HCT116 (cell line): ENCODE data around the gene MAP3K7CL. TPM values are rescaled to one million over a fixed set of nuclear protein-coding genes. Genes with fewer than 3 reads are reported as not detected.

Experiments used
- ATAC-seq: fragments of 200-7000 bp; cut with Tn5 transposase; 2 replicates; pipeline ENCODE4 v1.9.1; 2020; ENCODE audit warnings: mild to moderate bottlenecking, moderate library complexity
- BruUV-seq: library from RNA; stranded (reverse); fragments of 400-500 nt; replicated peaks from 2 replicates; lab custom pipeline; 2021; lab: Mats Ljungman, UMichigan
- CTCF ChIA-PET: fragments of 300-600 bp; sonication (Branson Sonifier 250); formaldehyde crosslinking; loops from one replicate; lab custom pipeline; 2021; ENCODE audit warnings: antibody characterized with exemption; lab: Charles Lee
- POLR2A ChIA-PET: fragments of 300-600, 350-600 bp; sonication (Branson Sonifier 250); formaldehyde crosslinking; loops from one replicate; lab custom pipeline; 2021; ENCODE audit warnings: antibody characterized with exemption; lab: Charles Lee
- RAD21 ChIA-PET, 2 experiments: fragments of 300-600 bp; sonication (Branson Sonifier 250); formaldehyde crosslinking; loops; one replicate each; lab custom pipeline; 2023; ENCODE audit warnings: low total read pairs in 2 of 2; ENCODE audit not compliant: uncharacterized antibody in 2 of 2, unreplicated experiment in 2 of 2, low non-redundant PET in 1 of 2; lab: Charles Lee
- DNase-seq: peaks from one replicate; pipeline ENCODE4 v3.0.0-alpha.2; 2010; ENCODE audit warnings: low read depth, low spot score
- H2AFZ ChIP-seq: fragments of 200-600 bp; shearing (Covaris generic), sonication (generic); 2 replicates; pipeline ENCODE4 v1.6.1; 2017; ENCODE audit warnings: low read depth, mixed run types, mixed read lengths, antibody characterized with exemption, low read length; ENCODE audit not compliant: poor library complexity, severe bottlenecking
- H3K27ac ChIP-seq: 2 replicates; pipeline ENCODE4 v1.5.1; 2012; ENCODE audit warnings: low read depth, low read length
- H3K27me3 ChIP-seq: fragments of 200-600 bp; sonication (generic); 2 replicates; pipeline ENCODE4 v1.6.1; 2016; ENCODE audit warnings: mixed run types, low read length, mixed read lengths; ENCODE audit not compliant: insufficient read depth
- H3K36me3 ChIP-seq, 2 experiments: fragments of 200-500 bp in 1 of 2; fragments of 200-600 bp in 1 of 2; sonication (Bioruptor generic) in 1 of 2; sonication (generic) in 1 of 2; 2 replicates each; pipeline versions ENCODE4 v1.5.1 to v1.6.1; 2014 to 2016; ENCODE audit warnings: low read length in 2 of 2, inconsistent platforms in 1 of 2, mixed read lengths in 1 of 2, mixed run types in 1 of 2; ENCODE audit not compliant: insufficient read depth in 2 of 2, control insufficient read depth in 1 of 2
- H3K4me1 ChIP-seq, 2 experiments: fragments of 200-600 bp in 1 of 2; sonication (generic) in 1 of 2; 2 replicates each; pipeline versions ENCODE4 v1.5.1 to v1.6.1; 2012 to 2017; ENCODE audit warnings: low read length in 2 of 2, inconsistent platforms in 1 of 2, mild to moderate bottlenecking in 1 of 2, mixed read lengths in 1 of 2, mixed run types in 1 of 2, moderate library complexity in 1 of 2; ENCODE audit not compliant: insufficient read depth in 2 of 2, control insufficient read depth in 1 of 2
- H3K4me2 ChIP-seq: fragments of 200-600 bp; sonication (generic); 2 replicates; pipeline ENCODE4 v1.6.1; 2017; ENCODE audit warnings: mixed run types, low read length, mixed read lengths
- H3K4me3 ChIP-seq, 2 experiments: fragments of 200-600 bp in 1 of 2; sonication (generic) in 1 of 2; replicated peaks in 1 of 2; 2 replicates each; pipeline ENCODE4 v1.5.1; 2011 to 2016; ENCODE audit warnings: low read length in 2 of 2, control low read depth in 1 of 2, low read depth in 1 of 2, mild to moderate bottlenecking in 1 of 2, mixed read lengths in 1 of 2, mixed run types in 1 of 2
- H3K79me2 ChIP-seq: fragments of 200-600 bp; sonication (generic); 2 replicates; pipeline ENCODE4 v1.6.1; 2017; ENCODE audit warnings: mild to moderate bottlenecking, mixed run types, low read length, moderate library complexity, mixed read lengths; ENCODE audit not compliant: insufficient read depth
- H3K9ac ChIP-seq: fragments of 200-600 bp; sonication (generic); 2 replicates; pipeline ENCODE4 v1.6.1; 2016; ENCODE audit warnings: low read length, mixed read lengths
- H3K9me2 ChIP-seq: fragments of 200-600 bp; sonication (generic), shearing (Covaris generic); 2 replicates; pipeline ENCODE4 v1.6.1; 2017; ENCODE audit warnings: mixed run types, mild to moderate bottlenecking, moderate library complexity; ENCODE audit not compliant: insufficient read depth
- H3K9me3 ChIP-seq, 2 experiments: fragments of 200-500 bp in 1 of 2; fragments of 200-600 bp in 1 of 2; sonication (Bioruptor generic) in 1 of 2; sonication (generic) in 1 of 2; 2 replicates each; pipeline ENCODE4 v1.6.1; 2014 to 2017; ENCODE audit warnings: low read length in 2 of 2, mixed read lengths in 2 of 2, inconsistent platforms in 1 of 2, low read depth in 1 of 2, mild to moderate bottlenecking in 1 of 2, mixed run types in 1 of 2, moderate library complexity in 1 of 2; ENCODE audit not compliant: control insufficient read depth in 1 of 2, insufficient read depth in 1 of 2
- H4K20me1 ChIP-seq: fragments of 200-600 bp; sonication (generic), shearing (Covaris generic); 2 replicates; pipeline ENCODE4 v1.6.1; 2017; ENCODE audit warnings: mixed run types, mild to moderate bottlenecking, moderate library complexity; ENCODE audit not compliant: insufficient read depth
- EGR1 ChIP-seq: IDR thresholded peaks from 2 replicates; pipeline ENCODE4 v1.6.1; 2012; ENCODE audit warnings: low read depth
- EZH2phosphoT487 ChIP-seq: fragments of 200-600 bp; IDR thresholded peaks from 2 replicates; pipeline ENCODE4 v1.6.1; 2018; ENCODE audit warnings: antibody characterized with exemption, borderline replicate concordance
- FOSL1 ChIP-seq: IDR thresholded peaks from 2 replicates; pipeline ENCODE4 v1.6.1; 2012; ENCODE audit warnings: low read depth
- ZFX ChIP-seq: fragments of 450-650 bp; IDR thresholded peaks from 2 replicates; pipeline ENCODE4 v1.6.1; 2017
- intact Hi-C: fragments of 100-400 bp; cut with micrococcal nuclease; formaldehyde crosslinking; loops from 2 replicates; pipeline ENCODE4 v1.10.0; 2022
- total RNA-seq: library from RNA; stranded (reverse); gene quantifications from one replicate; pipeline ENCODE4 v1.2.1, GENCODE V29; 2021; ENCODE audit not compliant: unreplicated experiment
- TF ChIP-seq, protein P1 (sequence below): IDR thresholded peaks from 2 replicates; pipeline ENCODE4 v1.6.1; 2011; ENCODE audit warnings: mild to moderate bottlenecking, low read length, moderate library complexity; ENCODE audit not compliant: insufficient replicate concordance; ENCODE audit errors: extremely low read depth
- TF ChIP-seq, protein P2 (sequence below), 3 experiments: fragments of 200-600 bp in 1 of 3; sonication (generic) in 1 of 3; IDR thresholded peaks in 2 of 3; conservative IDR thresholded peaks in 1 of 3; 2 replicates each; pipeline ENCODE4 v1.5.1; 2012 to 2017; ENCODE audit warnings: low read depth in 2 of 3, low read length in 2 of 3, antibody characterized with exemption in 1 of 3, borderline replicate concordance in 1 of 3, control low read depth in 1 of 3, mild to moderate bottlenecking in 1 of 3, mixed read lengths in 1 of 3, mixed run types in 1 of 3, moderate library complexity in 1 of 3; ENCODE audit not compliant: insufficient read depth in 1 of 3

The MAP3K7CL gene
- total RNA-seq, 1 experiment from 2014 or later, result 0.57 TPM

DNA sequence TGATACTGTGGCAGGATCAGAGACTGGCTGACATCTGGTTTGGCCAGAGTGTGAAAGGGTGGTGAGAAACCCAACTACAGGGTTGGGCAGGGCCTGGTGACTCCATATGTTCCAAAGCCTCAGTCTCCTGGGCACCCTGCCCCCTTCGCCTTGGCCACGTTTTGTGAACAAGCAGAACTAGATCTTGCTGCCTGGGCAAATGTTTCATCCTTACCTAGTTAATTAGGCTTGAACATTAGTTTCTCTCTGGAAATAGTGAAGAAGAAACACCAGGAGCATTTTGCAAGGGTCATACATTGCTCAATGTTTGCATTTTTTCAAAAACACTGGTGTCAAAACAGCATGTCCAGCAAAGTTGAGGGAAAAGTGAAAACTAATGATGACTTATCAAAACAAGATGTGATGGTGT is 60.5 kb downstream of the MAP3K7CL start:
- H3K4me1 ChIP-seq, result peaks cover 12 to 49% of the 10 kb centered on the region in 2 experiments

More for the DNA sequence above, 60.5 kb downstream of the MAP3K7CL start:
- no peaks in the 10 kb centered on the region for H3K79me2 ChIP-seq
- intact Hi-C loops, result no loop called here
- H3K27ac ChIP-seq, result no peak overlapping the region
- no peaks in the 10 kb centered on the region for H3K9me3 ChIP-seq
- no peaks in the 10 kb centered on the region for H3K9me2 ChIP-seq
- H3K4me3 ChIP-seq, result no peak overlapping the region
- no peak for ATAC-seq
- CTCF ChIA-PET, result no interaction called here
- H3K4me2 ChIP-seq, result no peak overlapping the region
- no peak for TF ChIP-seq EZH2phosphoT487
- TF ChIP-seq, protein P1, sequence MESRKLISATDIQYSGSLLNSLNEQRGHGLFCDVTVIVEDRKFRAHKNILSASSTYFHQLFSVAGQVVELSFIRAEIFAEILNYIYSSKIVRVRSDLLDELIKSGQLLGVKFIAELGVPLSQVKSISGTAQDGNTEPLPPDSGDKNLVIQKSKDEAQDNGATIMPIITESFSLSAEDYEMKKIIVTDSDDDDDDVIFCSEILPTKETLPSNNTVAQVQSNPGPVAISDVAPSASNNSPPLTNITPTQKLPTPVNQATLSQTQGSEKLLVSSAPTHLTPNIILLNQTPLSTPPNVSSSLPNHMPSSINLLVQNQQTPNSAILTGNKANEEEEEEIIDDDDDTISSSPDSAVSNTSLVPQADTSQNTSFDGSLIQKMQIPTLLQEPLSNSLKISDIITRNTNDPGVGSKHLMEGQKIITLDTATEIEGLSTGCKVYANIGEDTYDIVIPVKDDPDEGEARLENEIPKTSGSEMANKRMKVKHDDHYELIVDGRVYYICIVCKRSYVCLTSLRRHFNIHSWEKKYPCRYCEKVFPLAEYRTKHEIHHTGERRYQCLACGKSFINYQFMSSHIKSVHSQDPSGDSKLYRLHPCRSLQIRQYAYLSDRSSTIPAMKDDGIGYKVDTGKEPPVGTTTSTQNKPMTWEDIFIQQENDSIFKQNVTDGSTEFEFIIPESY, result no peak
- no peak for TF ChIP-seq FOSL1
- TF ChIP-seq ZFX, result no peak
- TF ChIP-seq, protein P2, sequence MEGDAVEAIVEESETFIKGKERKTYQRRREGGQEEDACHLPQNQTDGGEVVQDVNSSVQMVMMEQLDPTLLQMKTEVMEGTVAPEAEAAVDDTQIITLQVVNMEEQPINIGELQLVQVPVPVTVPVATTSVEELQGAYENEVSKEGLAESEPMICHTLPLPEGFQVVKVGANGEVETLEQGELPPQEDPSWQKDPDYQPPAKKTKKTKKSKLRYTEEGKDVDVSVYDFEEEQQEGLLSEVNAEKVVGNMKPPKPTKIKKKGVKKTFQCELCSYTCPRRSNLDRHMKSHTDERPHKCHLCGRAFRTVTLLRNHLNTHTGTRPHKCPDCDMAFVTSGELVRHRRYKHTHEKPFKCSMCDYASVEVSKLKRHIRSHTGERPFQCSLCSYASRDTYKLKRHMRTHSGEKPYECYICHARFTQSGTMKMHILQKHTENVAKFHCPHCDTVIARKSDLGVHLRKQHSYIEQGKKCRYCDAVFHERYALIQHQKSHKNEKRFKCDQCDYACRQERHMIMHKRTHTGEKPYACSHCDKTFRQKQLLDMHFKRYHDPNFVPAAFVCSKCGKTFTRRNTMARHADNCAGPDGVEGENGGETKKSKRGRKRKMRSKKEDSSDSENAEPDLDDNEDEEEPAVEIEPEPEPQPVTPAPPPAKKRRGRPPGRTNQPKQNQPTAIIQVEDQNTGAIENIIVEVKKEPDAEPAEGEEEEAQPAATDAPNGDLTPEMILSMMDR (IDR thresholded peaks at IDR 0.05 in 2 of 3, conservative IDR thresholded peaks at IDR 0.05 in 1 of 3; ENCODE audit: borderline replicate concordance in 1 of 3, insufficient read depth in 1 of 3, low read depth in 2 of 3, low read length in 2 of 3), result no peak
- TF ChIP-seq EGR1, result no peak
- TF ChIP-seq, all 23 proteins: peak for 0
- Histone ChIP-seq H3K36me3 (no peaks in the 10 kb centered on the region), H2AFZ (no peak overlapping the region), H3K9ac (no peak overlapping the region), H3K27me3 (no peaks in the 10 kb centered on the region), H4K20me1 (no peaks in the 10 kb centered on the region)
- POLR2A ChIA-PET, result no interaction called here
- DNase-seq, result no peak
- RAD21 ChIA-PET, result no interaction called here
- BruUV-seq, result no TSS peak
